GM21576 (cell line): ENCODE measurements around the gene ADORA3.
A peak's percentile ranks its signal among the peaks of the same experiment; 100 is the strongest.

Experiments
- ATAC-seq: cut with Tn5 transposase; IDR thresholded peaks from one replicate; pipeline ENCODE4 v1.9.1; 2021; ENCODE audit warnings: mild to moderate bottlenecking, moderate library complexity; ENCODE audit not compliant: unreplicated experiment

The ADORA3 gene

GRCh38 chr1:111476214-111476613, 27.2 kb downstream of the ADORA3 start:
- ATAC-seq = no peak

GRCh38 chr1:111475701-111476100, 27.7 kb downstream of the ADORA3 start:
- ATAC-seq = no peak

- ATAC-seq = no peak
Observed at GRCh38 chr1:111474521-111474920, 28.9 kb downstream of the ADORA3 start.

- no peak for ATAC-seq
Observed at GRCh38 chr1:111474106-111474505, 29.3 kb downstream of the ADORA3 start.

- no peak for ATAC-seq
Observed at GRCh38 chr1:111471538-111471937, 31.9 kb downstream of the ADORA3 start.

DNA sequence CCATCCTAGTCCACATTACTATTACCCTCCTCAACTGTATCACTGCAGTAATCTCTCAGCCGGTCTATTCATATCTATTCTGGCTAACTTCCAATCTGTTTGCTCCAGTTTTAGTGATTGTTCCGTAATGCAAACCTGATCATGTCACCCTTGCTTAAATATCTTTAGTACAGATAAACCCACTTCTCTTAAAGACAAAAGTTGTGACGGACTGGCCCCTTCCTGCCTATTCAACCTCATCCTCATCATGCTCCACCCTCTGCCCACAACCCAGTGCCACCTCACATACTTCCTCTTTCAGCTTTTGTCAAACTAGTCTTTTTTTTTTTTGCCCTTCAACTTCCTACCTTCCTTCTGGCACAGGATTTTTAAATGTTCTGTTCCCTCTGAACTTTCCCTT, 32.4 kb downstream of the ADORA3 start:
- ATAC-seq = peak; percentile 59

DNA sequence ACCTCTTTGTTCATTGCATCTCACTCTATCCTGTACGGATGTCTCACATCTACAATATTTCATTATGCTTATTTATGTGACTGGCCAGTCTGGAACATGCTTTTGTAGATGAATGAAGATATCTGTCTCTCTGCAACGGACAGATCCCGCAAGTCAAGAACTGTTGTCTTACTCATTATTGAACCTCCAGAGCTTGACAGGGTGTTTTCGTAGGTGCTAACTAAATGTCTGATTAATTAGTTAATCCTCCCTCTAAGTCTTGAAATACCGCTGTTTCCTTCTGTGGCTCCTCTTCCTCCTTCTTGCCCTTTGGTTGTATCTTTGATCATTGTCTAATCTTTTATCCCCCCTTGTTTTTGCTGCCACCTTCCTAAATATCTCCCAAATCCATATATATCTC, 32.8 kb downstream of the ADORA3 start:
- no peak for ATAC-seq

- ATAC-seq = no peak
Observed at GRCh38 chr1:111469539-111469938, 33.9 kb downstream of the ADORA3 start.

DNA sequence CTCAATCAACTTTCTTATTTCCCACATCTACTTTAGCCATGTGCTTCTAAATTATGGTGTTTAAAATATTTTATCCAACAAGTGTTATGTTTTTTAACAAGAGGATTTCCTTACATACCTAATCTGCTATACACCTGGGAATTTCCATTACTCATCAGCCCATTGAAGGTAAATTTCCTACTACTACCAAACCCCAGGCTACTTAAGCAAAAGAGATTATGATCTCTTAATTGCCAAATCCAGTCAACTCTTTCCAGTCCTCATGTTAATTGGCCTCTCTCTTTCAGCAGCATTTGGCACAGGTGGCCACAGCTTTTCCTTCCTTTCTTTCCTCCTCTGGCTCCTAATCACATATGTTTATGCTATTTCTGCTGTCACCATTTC, 34.7 kb downstream of the ADORA3 start:
- ATAC-seq = no peak

- ATAC-seq = no peak
Observed at GRCh38 chr1:111467865-111468716, 35.3 kb downstream of the ADORA3 start.

DNA sequence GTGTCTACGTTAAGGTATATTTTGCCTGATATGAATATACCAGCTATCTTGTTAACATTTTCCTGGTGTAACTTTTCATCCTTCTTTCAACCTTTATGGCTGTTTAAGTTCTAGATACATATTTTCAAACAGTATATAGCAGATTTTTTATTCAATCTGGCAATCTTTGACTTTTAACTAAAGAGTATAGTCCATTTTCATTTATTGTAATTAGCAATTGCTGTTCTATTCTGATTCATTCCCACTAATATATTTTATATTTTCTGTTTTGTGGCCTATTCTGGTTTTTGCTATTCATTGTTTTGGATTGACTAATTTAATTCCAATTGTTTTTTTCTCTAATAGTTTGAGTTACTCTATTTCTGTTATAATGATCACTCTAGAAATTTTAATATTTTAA, 37.0 kb downstream of the ADORA3 start:
- no peak for ATAC-seq

GRCh38 chr1:111465754-111466153, 37.7 kb downstream of the ADORA3 start:
- no peak for ATAC-seq

DNA sequence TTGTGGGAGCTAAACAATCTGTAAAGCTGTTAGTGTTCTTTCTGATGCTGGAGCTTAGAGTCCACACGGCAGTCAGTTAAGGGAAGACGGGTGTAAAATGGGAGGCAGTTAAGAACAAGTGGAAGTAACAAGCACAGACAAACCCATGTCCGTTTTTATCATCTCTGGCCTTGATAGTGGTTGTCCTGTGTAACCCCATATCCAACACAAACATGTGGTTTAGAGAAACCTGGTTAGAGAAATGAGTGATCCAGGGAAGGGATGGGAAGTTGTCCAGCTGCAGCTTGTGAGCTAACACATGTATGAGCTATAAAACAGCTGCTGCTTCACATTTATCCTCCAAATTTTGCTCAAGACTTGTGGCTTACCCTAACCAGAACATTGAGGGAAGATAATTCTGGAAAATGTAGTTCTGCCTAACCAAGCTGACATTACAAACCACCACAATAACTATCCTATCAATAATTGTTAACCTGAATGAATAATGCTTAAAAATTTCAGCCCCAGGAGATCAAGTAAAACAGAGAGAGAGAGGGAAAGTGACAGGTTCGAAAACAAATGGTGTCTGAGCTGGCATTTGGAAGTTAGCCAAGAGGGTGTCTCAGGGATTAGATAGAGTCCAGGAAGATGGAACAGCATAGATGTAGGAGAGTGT, 40.3 kb downstream of the ADORA3 start:
- no peak for ATAC-seq

GRCh38 chr1:111462370-111463028, 40.9 kb downstream of the ADORA3 start:
- no peak for ATAC-seq

- ATAC-seq = no peak
Observed at GRCh38 chr1:111461765-111462164, 41.7 kb downstream of the ADORA3 start.

- no peak for ATAC-seq
Observed at GRCh38 chr1:111455642-111456031, 47.8 kb downstream of the ADORA3 start.

DNA sequence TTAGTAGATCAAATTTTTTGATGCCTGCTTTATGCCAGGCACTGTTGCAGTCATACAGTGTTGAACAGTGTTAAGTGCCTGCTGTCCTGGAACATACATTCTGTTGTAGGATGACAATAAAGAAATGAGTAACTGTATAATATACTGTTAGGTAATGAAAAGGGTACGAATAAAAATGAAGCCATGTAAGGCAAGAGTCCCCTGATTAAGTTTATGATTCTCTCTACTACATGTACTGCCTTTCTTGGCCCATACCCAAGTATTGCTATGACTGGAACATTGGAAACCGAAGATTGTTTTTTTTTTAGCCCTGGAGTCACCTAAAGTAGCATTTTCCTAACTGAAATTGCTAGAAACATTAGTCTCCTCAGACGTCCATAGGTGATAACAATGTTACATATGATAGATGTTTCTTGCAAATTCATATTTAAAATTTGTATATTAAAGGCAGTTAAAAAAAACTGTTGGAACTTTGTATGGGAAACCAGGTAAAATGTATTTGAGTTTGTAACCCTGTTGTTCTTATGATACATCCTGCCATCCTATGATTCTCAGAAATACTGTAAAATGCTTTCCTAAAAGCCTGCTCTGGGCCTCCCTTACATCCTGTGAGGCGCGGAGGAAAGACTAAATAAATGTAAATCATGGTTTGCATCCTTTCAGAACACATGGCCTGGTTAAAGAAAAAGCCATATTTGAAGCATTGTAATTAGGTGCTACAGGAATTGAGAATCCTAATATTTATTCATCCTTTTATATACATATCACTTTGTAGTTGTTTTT, 48.4 kb downstream of the ADORA3 start:
- no peak for ATAC-seq

DNA sequence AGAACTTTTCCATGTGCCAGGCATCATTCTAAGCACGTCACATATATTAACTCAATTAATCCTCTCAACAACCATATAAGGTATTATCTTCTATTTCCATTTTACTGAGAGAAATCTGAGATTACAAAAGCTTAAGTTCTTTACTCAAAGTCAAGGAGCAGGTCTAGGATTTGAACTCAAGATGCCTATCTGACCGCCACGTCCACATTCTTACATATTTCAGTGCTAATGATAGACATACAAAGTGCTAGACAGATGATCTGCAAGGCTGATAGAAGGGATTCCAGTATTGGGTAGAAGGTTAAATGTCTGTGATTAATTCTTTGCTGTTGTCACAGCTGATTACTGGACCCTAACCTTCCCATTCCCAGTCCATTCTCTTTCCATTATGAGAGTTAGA, 49.7 kb downstream of the ADORA3 start:
- no peak for ATAC-seq

DNA sequence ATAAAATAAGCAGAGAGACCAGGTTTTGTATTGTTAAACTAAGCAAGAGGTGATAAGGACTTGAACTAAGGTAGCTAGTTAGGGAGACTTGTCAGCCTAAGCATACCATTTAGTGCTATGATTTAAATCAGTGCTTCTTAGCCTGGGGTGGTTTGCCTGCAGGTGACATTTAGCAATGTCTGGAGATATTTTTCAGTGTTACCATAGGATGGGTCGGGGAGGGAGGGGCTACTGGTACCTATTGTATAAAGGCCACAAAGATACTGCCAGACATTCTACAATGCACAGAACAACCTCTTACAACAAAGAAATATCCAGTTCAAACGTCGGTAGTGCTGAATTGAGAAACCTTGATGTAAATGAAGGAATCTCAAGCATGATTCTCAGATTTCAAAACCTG, 50.9 kb downstream of the ADORA3 start:
- no peak for ATAC-seq

DNA sequence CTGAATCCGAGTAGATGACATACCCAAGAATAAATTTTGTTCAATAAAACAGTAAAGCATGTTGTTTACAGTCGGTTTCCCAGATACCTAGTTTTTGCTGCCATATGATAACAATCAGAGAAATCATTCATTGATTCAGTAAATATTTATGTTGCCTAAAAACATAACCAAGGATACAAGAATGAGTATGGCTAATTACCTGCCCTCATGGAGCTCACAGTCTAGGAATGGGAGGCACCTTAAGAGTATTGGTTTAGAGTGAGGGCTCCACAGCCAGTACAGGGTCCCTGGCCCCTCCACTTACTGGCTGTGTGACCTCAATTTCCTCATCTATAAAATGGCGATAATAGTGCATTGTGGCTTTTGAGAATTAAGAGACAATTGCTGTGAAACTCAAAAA, 53.2 kb downstream of the ADORA3 start:
- ATAC-seq = no peak

DNA sequence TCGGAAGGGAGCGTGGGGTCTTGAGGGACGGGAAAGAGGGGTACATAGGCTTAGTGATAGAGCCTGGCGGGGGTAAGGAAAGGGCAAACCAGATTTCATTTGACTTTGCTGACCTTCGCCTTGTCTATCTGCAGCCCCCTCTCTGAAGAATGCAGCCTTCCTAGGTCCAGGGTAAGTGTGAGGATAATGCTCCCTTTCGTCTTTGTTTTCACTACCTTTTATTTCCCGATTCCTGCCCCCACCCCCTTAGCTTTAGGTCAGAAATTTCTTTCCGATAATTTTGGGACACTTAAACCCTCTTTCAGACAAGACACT, 53.8 kb downstream of the ADORA3 start:
- no peak for ATAC-seq
